ENCODE data around the gene KRTAP5-3.
"Not testable (repeated sequence)": the region's sequence is repeated elsewhere in the genome, so short reads cannot be mapped to it uniquely, and the experiment has no call there.

The KRTAP5-3 gene

DNA sequence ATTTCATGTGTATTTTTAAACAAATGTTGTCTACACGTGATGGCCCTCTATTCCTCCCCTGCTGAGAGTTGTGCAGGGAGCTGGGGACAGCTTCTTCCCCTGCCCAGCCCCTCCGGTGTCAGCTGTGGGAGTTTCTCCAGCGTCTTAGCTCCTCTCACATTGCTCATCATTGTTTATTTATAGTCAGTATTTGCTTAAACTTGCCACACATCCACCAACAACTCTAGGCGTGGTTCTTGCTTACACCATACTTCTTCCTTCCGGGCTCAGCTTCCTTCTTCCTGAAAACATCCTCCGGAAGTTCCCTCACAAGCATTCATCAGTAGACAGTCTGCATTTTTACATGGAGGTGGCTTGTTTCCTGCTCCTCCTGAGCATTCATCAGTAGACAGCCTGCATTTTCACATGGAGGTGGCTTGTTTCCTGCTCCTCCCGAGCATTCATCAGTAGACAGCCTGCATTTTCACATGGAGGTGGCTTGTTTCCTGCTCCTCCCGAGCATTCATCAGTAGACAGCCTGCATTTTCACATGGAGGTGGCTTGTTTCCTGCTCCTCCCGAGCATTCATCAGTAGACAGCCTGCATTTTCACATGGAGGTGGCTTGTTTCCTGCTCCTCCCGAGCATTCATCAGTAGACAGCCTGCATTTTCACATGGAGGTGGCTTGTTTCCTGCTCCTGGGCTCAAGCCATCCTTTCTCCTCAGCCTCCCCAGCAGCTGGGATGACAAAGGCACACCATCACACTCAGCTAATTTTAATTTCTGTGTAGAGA, 18.9 kb downstream of the KRTAP5-3 start:
- FAIRE-seq = peak; percentile 26
- DNase-seq (ENCODE audit: extremely low spot score, insufficient read length, low read depth) = not testable (repeated sequence)

DNA sequence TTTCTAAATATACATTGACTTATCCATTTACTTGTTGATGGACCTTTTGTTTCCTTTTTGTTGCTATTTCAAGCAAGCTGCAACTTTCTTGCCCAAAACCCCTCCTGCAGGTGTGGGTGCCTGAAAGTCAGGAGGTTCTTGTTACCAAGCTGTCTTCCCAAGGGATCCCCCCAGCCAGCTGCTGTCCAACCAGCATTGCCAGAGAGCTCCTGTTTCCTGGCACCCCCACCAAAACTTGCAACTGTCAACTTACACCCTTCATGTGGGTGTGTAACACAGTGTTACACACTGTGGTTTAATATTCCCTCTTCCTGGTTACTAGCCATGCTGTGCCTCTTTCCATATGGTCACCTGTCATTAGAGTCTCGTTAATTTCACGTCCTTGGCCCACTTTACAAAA, 21.6 kb downstream of the KRTAP5-3 start:
- no peak for FAIRE-seq

DNA sequence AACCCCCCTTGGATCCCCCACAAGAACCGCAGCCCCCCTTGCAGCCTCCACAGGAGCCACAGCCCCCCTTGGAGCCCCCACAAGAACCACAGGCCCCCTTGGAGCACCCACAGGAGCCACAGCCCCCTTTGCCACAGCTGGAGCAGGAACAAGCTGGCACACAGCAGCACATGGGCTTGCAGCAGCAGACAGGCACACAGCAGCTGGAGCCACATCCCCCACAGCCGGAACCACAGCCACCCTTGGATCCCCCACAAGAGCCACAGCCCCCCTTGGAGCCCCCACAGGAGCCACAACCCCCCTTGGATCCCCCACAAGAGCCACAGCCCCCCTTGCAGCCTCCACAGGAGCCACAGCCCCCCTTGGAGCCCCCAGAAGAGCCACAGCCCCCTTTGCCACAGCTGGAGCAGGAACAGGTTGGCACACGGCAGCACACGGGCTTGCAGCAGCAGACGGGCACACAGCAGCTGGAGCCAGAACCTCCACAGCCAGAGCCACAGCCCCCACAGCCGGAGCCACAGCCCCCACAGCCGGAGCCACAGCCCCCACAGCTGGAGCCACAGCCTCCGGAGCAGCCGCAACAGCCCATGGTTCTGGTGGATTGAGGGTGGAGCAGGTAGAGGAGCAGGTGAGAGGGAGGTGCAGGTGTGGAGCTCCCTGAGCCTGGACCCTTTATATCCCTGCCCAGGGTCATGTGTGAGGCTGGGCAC, 23.4 kb downstream of the KRTAP5-3 start, which contains the start of gene KRTAP5-1:
KRTAP5-1 (minus strand) TSS at position 623 of the 710 bp plus-strand sequence; CDS start at position 589, 34 bp downstream.
- not testable (repeated sequence) for FAIRE-seq; DNase-seq (ENCODE audit: extremely low spot score, insufficient read length, low read depth)

More for the DNA sequence above, 21.6 kb downstream of the KRTAP5-3 start:
- no peak for DNase-seq (ENCODE audit: extremely low spot score, insufficient read length, low read depth)

DNA sequence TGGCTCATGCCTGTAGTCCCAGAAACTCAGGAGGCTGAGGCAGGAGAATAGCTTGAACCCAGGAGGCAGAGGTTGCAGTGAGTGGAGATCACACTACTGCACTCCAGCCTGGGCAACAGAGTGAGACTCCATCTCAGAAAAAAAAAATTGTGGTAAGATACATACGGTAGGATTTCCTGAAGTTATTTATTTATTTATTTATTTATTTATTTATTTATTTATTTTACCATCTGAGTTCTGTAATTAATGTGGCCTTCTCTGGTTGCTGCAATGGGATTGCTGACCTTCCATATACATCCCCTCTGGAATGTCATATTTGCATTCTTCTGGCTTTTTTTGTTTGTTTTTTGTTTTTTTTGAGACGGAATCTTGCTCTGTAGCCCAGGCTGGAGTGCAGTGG, 25.4 kb downstream of the KRTAP5-3 start:
- not testable (repeated sequence) for FAIRE-seq; DNase-seq (ENCODE audit: extremely low spot score, insufficient read length, low read depth)

DNA sequence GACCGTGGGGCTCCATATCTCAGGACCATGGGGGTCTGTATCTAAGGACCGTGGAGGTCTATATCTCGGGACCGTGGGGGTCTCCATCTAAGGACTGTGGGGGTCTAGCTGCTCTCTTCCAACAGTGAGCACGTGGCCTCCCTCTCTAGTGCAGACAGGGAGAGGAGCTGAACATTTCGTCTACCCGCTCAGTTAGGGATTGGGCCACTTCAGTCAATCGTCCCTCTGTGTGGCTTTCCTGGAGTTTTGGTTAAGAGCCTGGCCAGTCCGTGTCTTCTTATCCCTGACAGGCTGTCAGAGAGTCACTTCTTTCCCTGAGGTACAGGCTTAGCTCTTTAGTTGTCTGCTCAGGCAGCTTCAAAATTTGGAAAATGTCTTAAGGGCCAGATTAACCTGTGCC, 26.3 kb downstream of the KRTAP5-3 start:
- no peak for FAIRE-seq
- DNase-seq (ENCODE audit: extremely low spot score, insufficient read length, low read depth) = no peak

DNA sequence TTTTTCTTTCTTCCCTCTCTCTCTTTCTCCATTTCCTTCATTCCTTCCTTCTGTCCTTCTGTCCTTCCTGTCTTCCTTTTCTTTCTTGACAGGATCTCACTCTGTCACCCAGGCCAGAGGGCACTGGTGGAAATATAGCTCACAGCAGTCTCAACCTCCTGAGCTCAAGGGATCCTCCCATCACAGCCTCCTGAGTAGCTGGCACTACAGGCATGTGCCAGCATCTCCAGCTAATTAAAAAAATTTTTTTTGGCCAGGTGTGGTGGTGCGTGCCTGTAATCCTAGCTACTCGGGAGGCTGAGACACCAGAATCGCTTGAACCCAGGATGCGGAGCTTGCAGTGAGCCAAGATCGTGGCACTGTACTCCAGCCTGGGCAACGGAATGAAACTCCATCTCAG, 31.4 kb downstream of the KRTAP5-3 start:
- FAIRE-seq (no peak), DNase-seq (ENCODE audit: extremely low spot score, insufficient read length, low read depth) (no peak)

DNA sequence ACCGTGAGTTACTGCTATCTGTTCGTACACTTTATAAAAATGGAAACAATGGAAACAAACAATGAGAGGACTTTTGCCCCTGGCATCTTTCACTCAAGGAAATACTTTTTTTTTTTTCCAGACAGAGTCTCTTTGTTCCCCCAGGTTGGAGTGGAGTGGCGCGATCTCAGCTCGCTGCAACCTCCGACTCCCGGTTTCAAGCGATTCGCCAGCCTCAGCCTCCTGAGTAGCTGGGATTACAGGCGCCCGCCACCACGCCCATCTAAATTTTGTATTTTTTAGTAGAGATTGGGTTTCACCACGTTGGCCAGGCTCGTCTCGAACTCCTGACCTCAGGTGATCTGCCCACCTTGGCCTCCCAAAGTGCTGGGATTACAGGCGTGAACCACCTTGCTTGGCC, 32.5 kb downstream of the KRTAP5-3 start:
- not testable (repeated sequence) for FAIRE-seq; DNase-seq (ENCODE audit: extremely low spot score, insufficient read length, low read depth)

DNA sequence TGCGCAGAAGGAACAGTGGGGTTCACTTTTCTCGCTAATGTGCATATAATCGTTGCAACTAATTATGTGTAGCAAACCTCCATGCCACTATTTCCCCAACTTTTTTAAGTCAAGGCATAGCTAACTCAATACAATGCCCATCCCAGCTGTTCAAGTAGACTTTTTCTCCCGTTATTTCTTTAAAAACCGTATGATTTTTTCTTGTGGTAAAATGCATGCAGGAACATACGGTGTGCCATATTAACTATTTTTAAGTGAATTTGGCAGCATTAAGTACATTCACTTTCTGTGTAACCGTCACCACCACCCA, 33.4 kb downstream of the KRTAP5-3 start:
- no peak for FAIRE-seq

DNA sequence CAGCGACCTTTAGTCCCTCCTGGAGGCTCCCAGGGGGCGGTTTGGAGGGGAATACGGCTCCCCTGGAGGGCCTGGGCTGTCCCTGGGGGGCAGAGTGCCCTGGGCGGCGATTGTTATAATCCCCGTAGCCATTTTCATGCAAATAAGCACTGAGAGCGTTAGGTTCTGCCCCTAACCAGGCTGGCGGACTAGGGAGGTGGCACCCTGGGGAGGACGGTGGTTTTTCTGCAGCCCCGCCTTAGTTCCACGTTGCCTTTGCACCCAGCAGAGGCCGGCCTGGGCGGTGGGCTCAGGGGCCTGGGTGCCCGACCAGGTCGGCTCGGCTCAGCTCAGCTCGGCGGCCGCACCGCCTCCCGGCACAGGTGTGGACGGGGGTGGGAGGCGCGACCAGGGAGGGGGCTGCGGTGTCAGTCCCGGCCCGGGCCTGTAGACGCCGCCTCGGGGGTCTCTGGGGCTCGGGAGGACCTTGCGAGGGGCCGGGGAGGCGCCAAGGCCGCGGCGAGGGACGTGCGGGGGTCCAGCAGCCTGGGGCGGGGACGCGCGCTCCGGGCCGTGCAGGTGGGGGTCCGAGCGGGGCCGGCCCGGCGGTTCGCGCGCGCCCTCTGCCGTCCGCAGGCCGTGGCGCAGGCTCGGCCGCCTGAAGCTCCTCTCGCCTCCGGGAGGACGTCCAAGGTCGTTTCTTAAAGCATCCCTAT, 33.9 kb downstream of the KRTAP5-3 start:
- DNase-seq (ENCODE audit: extremely low spot score, insufficient read length, low read depth) (peak; percentile 47), FAIRE-seq (no peak)

More for the DNA sequence above, 33.4 kb downstream of the KRTAP5-3 start:
- no peak for DNase-seq (ENCODE audit: extremely low spot score, insufficient read length, low read depth)

DNA sequence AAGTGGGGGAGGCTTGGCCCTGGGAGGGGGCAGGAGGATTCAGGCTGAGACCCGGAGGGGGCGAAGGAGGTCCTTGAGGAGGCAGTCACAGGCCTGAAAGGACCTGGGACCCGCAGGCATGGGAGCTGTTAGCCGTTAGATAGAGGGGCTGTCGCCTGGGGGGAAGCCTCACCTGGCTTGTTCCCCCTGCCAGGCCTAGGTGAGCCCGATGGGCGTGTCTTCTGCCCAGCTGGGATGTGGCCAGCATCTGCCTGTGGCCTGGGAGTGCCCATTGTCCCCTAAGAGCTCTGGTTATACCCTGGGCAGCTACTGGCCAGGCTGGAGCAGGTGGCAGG, 34.4 kb downstream of the KRTAP5-3 start:
- DNase-seq (ENCODE audit: extremely low spot score, insufficient read length, low read depth) (no peak), FAIRE-seq (no peak)

DNA sequence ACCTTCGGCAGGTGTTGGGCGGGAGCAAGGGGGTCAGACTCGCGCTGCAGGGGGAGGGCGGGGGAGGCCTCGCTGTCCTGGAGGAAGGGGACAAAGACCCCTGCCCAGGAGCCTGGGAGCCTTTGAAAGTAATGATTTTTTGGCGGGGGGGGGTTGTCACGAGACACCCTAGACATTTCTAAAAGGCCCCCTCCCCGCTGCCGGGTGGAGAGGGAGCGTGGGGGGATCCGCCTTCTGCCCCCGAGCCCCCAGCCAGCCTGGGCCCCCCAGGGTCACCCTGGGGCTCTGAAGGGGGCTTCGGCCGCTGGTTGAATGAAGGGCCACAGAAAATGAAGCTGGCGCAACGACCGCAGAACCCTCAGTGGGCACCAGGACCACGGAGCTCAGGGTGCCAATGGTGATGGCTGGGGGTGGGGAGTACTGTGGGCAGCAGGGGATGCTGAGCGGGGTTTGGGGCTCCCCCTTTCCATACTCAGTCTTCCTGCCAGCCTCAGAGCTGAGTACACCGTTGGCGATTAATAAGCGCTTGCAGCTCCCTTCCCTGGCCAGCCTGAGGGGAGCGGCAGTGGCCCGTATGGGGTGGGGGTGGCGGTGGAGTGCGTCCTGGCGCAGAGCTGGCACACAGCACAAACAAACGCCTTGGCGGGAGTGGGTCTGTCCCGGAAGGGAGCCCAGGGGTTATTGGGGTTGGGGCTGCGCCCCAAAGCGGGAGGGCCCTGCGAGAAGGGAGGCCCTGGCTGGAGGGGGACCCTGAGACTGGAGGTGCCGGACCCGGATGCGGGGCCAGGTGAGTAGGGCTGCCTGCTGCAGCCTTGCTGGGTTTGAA, 35.0 kb downstream of the KRTAP5-3 start:
- no peak for FAIRE-seq
- DNase-seq (ENCODE audit: extremely low spot score, insufficient read length, low read depth) = no peak

DNA sequence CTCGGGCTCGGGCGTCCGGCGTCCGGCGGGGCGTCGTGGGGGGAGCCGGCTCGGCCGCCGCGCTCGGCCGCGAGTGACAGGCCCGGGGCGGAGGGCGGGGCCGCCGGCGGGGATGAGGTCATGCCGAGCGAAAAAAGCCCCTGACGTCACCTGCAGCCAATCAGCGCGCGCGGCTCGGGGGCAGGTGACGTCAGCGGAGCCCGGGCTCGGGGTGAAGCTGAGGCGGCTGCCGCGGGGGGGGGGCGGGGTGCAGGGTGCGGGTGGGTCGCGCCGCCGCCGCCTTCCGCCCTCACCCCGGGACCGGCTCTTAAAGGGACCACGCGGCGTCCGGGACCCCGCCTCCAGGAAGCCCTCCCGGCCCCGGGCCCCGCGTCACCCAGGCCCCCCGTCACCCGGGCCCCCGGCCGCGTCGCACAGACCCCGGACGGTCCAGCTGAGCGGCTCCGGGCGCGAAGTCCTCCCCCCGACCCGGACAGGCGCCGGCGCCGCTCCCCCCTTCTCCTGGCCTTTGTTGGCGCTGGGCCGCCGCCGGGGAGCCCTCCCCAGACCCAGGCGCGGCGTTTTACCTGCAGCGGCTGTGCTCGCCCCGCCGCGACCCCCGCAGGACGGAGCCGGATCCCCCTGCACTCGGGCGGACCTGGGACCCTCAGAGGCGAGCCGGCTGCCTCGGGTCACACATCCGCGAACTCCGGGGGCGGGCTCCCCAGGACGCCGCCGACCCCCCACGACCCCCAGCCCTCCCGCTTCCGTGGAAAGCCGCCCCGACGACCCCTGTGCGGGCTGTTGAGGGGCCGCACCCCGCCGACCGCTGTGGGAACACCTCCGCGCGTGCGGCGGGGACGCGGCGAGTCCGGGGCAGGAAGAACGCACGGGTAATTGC, 35.8 kb downstream of the KRTAP5-3 start, which contains the start of gene DUSP8:
DUSP8 (minus strand) TSS at position 75 of the 880 bp plus-strand sequence. CDS start 6,445 bp downstream, outside the sequence.
- peak; percentile 81 for DNase-seq (ENCODE audit: extremely low spot score, insufficient read length, low read depth)
- no peak for FAIRE-seq

DNA sequence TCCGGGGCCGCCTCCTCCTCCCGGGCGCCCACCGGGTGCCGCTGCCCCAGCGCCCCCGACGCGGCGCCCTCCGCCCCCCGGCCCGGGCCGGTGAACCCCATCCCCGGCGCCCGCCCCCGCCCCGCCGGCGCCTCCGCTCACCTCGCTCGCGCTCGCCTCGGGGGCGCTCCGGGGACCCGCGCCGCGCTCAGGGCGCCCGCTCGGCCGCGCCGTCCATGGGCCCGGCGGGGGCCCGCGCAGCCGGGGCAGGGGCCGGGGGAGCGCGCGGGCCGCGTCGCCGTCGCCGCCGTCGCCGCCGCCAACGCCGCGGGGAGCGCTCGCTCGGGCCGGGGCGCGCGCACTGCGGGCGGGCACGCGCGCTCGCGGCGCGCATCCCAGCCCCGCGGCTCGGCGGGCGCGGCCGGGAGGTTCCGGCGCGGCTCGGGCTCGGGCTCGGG, 36.5 kb downstream of the KRTAP5-3 start:
- DNase-seq (ENCODE audit: extremely low spot score, insufficient read length, low read depth) (no peak), FAIRE-seq (no peak)

DNA sequence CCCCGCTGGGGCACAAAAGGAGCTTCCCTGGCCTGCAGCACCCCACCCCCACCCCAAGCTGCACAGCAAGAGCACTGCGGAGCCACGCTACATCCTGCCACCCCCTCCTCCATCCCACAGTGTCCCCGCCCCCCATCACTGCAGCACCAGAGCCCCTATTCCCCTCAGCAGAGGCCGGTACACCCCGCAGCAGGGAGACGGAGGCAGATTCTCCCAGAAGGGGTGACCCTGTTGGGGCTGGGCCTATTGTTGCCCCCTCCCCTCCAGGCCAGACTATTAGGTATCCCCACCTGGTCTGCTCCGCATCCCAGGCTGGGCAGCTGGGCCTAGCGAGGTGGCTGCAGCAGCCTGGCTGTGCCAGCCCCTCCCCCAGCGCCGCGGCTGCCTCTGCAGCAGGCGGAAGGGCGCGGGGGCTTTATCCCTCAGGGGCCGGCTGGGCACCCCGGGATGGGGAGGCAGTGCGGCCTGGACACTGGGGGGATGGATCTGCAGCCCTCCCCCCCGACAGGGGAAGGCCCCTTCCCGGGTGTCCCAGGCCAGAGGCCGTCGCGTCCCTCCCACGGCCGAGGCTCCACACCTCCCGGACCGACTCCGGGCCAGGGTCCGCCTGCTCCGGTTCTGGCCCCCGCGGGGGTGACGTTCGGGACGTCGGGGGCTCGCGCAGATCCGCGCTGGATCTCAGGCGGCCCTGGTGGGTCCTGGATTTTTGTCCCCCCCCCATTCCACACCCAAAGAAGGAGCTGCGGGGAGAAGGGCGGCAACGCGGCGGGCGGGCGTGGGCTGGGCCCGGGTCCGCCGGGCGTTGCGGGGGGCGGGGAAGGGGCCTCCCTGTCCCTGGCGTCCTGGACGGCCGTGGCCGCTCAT, 37.1 kb downstream of the KRTAP5-3 start:
- DNase-seq (ENCODE audit: extremely low spot score, insufficient read length, low read depth) (no peak), FAIRE-seq (no peak)

DNA sequence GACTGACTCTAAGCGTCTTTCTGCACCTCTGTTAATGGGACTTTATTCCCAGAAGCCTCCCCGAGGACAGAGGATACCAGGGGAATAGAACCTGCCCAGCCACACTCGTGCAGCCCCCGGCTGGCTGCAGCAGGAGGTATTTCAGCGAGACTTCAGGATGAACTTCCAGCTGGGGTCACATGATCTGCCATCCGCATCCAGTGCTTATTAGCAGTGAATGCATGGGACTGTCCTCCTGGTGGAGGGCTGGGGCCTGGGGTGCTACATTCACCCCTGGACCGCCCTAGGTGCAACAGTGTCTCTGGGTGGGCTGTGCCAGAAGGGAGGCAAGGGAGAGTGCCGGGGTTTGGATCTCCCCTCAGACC, 37.8 kb downstream of the KRTAP5-3 start:
- FAIRE-seq (no peak), DNase-seq (ENCODE audit: extremely low spot score, insufficient read length, low read depth) (no peak)

DNA sequence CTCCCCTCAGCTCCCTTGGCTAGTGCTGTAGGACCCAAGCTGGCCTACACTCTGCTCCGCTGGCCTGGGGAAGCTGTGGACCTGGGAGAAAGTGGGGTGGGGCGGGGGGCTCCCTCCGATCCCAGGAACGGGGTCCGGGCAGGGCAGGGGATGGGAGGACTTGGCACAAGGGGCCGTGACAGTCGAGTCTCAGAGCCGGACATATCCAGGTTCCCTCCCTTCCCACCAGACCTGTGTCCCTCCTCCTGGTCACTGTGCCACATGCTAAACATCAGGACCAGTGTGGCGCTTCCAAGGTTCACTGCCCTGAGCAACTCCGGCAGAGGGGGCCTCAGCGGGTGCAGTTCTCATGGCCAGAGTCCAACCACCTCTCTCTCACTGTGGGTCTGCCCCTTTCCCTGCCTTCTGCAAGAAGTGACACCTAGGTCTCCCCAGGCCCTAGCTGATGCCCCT, 38.2 kb downstream of the KRTAP5-3 start:
- DNase-seq (ENCODE audit: extremely low spot score, insufficient read length, low read depth) (no peak), FAIRE-seq (no peak)

DNA sequence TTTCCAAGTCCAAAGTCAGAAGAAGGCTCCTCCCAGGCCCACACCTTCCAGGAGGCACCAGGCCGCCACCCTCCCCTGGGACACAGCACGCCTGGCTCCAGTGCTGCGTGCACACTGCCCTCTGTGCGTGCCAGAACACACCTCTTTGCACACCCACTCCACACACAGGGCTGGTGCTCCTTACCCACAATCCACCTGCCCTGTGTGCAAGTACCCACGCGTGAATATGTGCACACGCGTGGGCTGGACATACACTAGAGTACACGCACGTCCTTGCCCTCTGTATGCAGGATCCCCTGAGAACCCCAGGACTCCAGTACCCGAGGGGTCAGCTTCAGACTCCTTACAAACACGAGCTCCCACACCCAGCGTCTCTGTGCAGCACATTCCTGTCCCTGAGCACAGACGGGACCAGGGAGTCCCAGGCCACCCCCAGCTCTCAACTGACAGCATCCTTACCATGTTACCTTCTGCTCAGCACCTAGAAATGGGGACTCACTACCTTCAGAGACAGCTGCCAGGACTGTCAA, 38.9 kb downstream of the KRTAP5-3 start:
- FAIRE-seq (no peak), DNase-seq (ENCODE audit: extremely low spot score, insufficient read length, low read depth) (no peak)

DNA sequence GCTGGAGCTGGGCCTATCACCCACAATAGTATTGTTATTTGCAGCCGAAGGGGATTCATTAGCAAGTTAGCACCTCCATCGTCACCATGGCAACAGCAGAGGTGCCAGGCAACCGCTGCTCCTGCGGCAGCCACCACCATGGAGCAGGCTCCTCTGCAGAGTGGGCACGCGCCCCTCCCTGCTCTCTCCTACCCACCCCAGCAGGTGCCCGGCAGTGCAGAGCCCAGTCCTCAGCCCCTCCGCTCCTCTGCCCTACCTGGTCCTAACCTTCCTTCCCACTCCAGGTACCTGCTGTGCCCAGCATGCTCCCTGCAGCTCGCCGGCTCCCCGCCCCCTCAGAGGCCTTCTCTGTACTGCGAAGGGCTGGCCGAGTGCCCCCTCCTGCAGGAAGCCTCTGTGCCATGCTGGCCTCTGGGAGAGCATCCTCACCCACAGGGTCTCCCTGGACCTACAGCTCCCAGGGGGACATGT, 39.8 kb downstream of the KRTAP5-3 start:
- FAIRE-seq = no peak
- no peak for DNase-seq (ENCODE audit: extremely low spot score, insufficient read length, low read depth)
